Ishikawa (cell line): ENCODE results near the gene SDK2.

Experiments used
- CEBPB ChIP-seq: IDR thresholded peaks from 2 replicates; pipeline ENCODE4 v1.6.1; 2012
- CREB1 ChIP-seq: IDR thresholded peaks from 2 replicates; pipeline ENCODE4 v1.6.1; 2012; ENCODE audit warnings: low read depth
- EGR1 ChIP-seq: IDR thresholded peaks from 2 replicates; pipeline ENCODE4 v1.6.1; 2012
- EP300 ChIP-seq: IDR thresholded peaks from 2 replicates; pipeline ENCODE4 v1.6.1; 2012; ENCODE audit warnings: borderline replicate concordance
- FOXM1 ChIP-seq: IDR thresholded peaks from 2 replicates; pipeline ENCODE4 v1.6.1; 2012; ENCODE audit warnings: low read depth, borderline replicate concordance
- NFIC ChIP-seq: IDR thresholded peaks from 2 replicates; pipeline ENCODE4 v1.6.1; 2012
- RAD21 ChIP-seq: IDR thresholded peaks from 2 replicates; pipeline ENCODE4 v1.6.1; 2012; ENCODE audit warnings: low read depth
- TAF1 ChIP-seq: IDR thresholded peaks from 2 replicates; pipeline ENCODE4 v1.6.1; 2012; ENCODE audit warnings: low read depth, mild to moderate bottlenecking
- TCF12 ChIP-seq: IDR thresholded peaks from 2 replicates; pipeline ENCODE4 v1.6.1; 2012; ENCODE audit warnings: low read depth
- TEAD4 ChIP-seq: IDR thresholded peaks from 2 replicates; pipeline ENCODE4 v1.6.1; 2012
- YY1 ChIP-seq: IDR thresholded peaks from 2 replicates; pipeline ENCODE4 v1.6.1; 2012; ENCODE audit warnings: low read depth
- ZBTB7A ChIP-seq: IDR thresholded peaks from 2 replicates; pipeline ENCODE4 v1.6.1; 2012; ENCODE audit warnings: low read depth
- TF ChIP-seq, protein P1 (sequence below): IDR thresholded peaks from 2 replicates; pipeline ENCODE4 v1.6.1; 2012
- TF ChIP-seq, protein P2 (sequence below): IDR thresholded peaks from 2 replicates; pipeline ENCODE4 v1.6.1; 2012
- TF ChIP-seq, protein P3 (sequence below): IDR thresholded peaks from 2 replicates; pipeline ENCODE4 v1.6.1; 2012; ENCODE audit warnings: low read depth, mild to moderate bottlenecking

The SDK2 gene

DNA sequence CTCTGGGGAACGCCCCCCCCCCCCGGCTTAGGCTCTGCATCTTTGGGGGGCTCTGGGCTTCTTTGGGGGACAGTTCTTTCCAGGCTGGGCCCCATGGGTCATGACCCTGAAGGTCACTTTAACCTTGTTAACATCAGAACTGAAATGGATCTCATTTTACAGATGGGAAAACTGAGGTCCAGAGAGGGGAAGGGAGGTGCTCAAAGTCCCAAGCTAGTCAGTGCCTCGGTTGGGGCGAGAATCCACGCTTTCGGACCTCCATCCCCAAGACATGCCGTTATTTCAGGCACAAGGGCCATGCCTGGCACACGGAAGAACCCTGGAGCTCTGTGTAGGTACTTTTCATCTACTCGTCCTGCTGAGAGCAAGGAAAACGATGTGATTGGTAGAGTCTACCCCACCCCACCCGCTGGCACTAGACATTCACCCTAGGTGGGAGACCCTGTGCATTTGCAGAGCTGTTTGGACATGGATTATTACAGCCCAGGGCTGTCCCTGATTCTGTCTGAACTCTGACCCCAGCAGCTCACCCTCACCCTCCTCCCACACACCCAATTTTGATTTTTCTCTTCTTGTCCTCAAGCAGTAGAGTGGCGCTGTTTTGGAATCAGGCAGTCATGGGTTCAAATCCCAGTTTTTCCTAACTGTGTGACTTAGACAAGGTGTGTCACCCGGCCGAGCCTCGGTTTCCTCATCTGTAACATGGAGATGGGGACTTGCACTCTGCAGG lies 177.4 kb downstream of the SDK2 start:
- TF ChIP-seq NFIC (no peak), YY1 (no peak), TCF12 (no peak), TEAD4 (no peak), TAF1 (no peak), FOXM1 (no peak), CEBPB (no peak), CREB1 (no peak), EP300 (no peak)
- TF ChIP-seq, protein P1, sequence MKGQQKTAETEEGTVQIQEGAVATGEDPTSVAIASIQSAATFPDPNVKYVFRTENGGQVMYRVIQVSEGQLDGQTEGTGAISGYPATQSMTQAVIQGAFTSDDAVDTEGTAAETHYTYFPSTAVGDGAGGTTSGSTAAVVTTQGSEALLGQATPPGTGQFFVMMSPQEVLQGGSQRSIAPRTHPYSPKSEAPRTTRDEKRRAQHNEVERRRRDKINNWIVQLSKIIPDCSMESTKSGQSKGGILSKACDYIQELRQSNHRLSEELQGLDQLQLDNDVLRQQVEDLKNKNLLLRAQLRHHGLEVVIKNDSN: no peak
- TF ChIP-seq, protein P2, sequence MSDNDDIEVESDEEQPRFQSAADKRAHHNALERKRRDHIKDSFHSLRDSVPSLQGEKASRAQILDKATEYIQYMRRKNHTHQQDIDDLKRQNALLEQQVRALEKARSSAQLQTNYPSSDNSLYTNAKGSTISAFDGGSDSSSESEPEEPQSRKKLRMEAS: no peak
- TF ChIP-seq, protein P3, sequence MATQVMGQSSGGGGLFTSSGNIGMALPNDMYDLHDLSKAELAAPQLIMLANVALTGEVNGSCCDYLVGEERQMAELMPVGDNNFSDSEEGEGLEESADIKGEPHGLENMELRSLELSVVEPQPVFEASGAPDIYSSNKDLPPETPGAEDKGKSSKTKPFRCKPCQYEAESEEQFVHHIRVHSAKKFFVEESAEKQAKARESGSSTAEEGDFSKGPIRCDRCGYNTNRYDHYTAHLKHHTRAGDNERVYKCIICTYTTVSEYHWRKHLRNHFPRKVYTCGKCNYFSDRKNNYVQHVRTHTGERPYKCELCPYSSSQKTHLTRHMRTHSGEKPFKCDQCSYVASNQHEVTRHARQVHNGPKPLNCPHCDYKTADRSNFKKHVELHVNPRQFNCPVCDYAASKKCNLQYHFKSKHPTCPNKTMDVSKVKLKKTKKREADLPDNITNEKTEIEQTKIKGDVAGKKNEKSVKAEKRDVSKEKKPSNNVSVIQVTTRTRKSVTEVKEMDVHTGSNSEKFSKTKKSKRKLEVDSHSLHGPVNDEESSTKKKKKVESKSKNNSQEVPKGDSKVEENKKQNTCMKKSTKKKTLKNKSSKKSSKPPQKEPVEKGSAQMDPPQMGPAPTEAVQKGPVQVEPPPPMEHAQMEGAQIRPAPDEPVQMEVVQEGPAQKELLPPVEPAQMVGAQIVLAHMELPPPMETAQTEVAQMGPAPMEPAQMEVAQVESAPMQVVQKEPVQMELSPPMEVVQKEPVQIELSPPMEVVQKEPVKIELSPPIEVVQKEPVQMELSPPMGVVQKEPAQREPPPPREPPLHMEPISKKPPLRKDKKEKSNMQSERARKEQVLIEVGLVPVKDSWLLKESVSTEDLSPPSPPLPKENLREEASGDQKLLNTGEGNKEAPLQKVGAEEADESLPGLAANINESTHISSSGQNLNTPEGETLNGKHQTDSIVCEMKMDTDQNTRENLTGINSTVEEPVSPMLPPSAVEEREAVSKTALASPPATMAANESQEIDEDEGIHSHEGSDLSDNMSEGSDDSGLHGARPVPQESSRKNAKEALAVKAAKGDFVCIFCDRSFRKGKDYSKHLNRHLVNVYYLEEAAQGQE: no peak

DNA sequence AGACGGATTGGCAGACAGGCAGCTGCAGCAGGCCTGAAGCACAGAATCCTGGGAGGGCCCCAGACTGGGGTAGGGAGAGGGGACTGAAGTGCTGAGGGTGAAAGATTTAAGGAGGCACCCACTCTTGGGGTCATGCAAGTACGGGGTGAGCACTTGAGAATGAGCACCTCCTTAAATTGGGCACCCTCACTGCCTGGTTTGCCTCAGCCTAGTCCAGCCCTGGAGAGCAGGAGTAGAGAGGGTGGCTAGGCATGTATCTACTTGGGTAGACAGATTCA lies 178.4 kb downstream of the SDK2 start:
- TF ChIP-seq TCF12 (no peak), ZBTB7A (no peak), CEBPB (no peak), TAF1 (no peak), YY1 (no peak), NFIC (no peak), FOXM1 (no peak), TEAD4 (no peak), RAD21 (no peak), CREB1 (no peak)
- TF ChIP-seq, protein P2: no peak
- TF ChIP-seq, protein P1: no peak

DNA sequence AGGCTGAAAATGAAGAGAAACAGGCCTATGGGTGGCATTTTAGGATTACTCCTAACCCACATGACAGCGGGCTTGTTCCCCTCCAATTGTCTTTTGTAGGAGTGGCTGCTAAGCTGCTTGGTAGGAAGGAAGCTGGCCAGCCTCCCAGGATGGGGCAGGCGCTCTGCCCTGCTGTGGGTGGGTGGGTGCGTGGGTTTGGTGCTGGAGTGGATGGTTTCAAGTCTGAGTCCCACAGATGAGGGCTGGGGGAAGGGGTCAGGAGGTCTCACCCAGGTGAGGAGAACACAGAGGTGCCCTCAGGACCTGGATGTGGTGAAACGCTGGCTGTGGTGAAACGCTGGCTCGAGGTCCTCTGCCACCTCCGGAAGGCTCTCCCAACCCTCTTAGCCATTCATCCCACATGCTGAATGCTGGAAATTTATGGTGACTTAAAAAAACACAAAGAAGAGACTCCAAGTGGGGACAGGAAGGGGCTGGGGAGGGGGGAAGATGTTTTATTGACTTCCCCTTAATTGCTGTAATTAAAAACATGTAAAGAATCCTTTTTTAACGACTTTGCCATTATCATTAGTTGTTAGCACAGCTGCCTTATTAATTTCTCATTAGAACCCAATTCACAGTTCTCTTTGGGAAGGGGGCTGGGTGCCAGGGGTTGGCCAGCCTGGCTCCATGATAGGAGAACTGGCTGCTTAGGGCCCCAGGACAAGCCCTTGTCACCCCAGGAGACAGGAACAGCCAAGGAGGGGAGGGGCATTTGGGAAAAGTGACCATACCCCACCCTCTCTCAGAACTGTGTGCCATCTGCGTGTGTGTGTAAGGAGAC lies 178.9 kb downstream of the SDK2 start:
- TF ChIP-seq TEAD4 (no peak), TAF1 (no peak), YY1 (no peak), ZBTB7A (no peak), FOXM1 (no peak), RAD21 (no peak), NFIC (no peak), TCF12 (no peak), CEBPB (no peak), CREB1 (no peak)
- TF ChIP-seq, protein P2: no peak
- TF ChIP-seq, protein P1: no peak

DNA sequence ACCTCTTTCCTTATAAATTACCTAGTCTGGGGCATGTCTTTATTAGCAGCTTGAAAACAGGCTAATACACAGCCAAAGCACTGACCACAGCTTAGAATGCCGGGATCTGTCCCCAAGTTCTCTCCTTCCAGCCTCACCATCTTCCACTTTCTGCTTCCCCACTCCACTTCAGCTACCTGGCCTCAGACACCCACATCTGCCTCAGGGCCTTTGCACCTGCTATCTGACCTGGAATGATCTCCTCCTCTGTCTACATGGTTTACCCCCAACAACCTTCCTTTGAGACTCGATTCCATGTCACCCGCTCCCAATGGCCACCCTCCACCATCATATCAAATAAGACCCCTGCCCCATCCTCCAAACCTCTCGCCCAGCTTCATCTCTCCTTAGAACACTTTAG lies 179.8 kb downstream of the SDK2 start:
- TF ChIP-seq, protein P2: no peak
- TF ChIP-seq YY1: no peak
- TF ChIP-seq TEAD4: no peak
- no peak for TF ChIP-seq NFIC
- TF ChIP-seq CEBPB: no peak
- no peak for TF ChIP-seq TCF12
- TF ChIP-seq, protein P1: no peak
- TF ChIP-seq EP300: no peak
- no peak for TF ChIP-seq FOXM1
- no peak for TF ChIP-seq TAF1
- TF ChIP-seq EGR1: no peak

DNA sequence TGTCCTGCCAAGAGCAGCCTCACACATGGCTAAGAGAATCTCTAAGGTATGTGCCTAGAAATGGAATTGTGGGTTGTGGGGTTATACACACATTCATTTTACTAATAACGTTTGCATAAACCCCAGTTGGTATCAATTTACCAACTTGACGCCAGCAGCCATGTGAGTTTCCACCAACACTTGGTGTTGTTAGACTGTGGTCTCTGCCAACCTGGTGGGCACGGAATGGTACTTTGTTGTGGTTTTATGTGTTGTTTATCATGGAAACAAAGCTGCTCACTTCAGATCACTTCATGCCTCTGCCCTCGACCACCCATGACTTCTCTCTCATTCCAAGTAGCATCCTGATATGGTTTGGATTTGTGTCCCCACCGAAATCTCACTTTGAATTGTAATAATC lies 180.4 kb downstream of the SDK2 start:
- TF ChIP-seq RAD21 (no peak), TAF1 (no peak), YY1 (no peak), NFIC (no peak), CEBPB (no peak), EP300 (no peak), EGR1 (no peak), TCF12 (no peak), ZBTB7A (no peak), FOXM1 (no peak), CREB1 (no peak), TEAD4 (no peak)
- TF ChIP-seq, protein P3: no peak
- TF ChIP-seq, protein P1: no peak
- TF ChIP-seq, protein P2: no peak
